IMR-90 (cell line): ENCODE data around the gene MDP1. TPM values are rescaled to one million over a fixed set of nuclear protein-coding genes. Genes with fewer than 3 reads are reported as not detected.

Source experiments
- ATAC-seq: fragments of 200-7000 bp; cut with Tn5 transposase; 2 replicates; pipeline ENCODE4 v1.9.1; 2020; ENCODE audit warnings: low read depth, mild to moderate bottlenecking, moderate library complexity
- BruUV-seq: library from RNA; stranded (reverse); fragments of 400-500 nt; replicated peaks from 2 replicates; lab custom pipeline; 2021; lab: Mats Ljungman, UMichigan
- CTCF ChIA-PET: fragments of 300-600 bp; formaldehyde crosslinking; extraction: SDS; loops from one replicate; lab custom pipeline; 2021; ENCODE audit warnings: antibody characterized with exemption; lab: Yijun Ruan, JAX
- POLR2A ChIA-PET: fragments of 300-600 bp; sonication (Branson Sonifier 250); formaldehyde crosslinking; loops from one replicate; lab custom pipeline; 2022; ENCODE audit warnings: antibody characterized with exemption; ENCODE audit not compliant: unreplicated experiment; lab: Charles Lee
- DNase-seq: peaks from one replicate; pipeline ENCODE4 v3.0.0; 2013
- H2AFZ ChIP-seq: replicated peaks from 2 replicates; pipeline ENCODE3; 2013; ENCODE audit warnings: low read length, mild to moderate bottlenecking; ENCODE audit not compliant: poor library complexity
- H2AK5ac ChIP-seq: 2 replicates; pipeline ENCODE4 v1.6.1; 2013; ENCODE audit warnings: low read depth, low read length, inconsistent platforms
- H2AK9ac ChIP-seq: replicated peaks from 2 replicates; pipeline ENCODE3; 2013; ENCODE audit warnings: mild to moderate bottlenecking, low read depth, low read length, moderate library complexity; ENCODE audit not compliant: poor library complexity
- H2BK120ac ChIP-seq: 2 replicates; pipeline ENCODE4 v1.6.1; 2013; ENCODE audit warnings: low read depth, low read length, inconsistent platforms
- H2BK15ac ChIP-seq: 3 replicates; pipeline ENCODE4 v1.6.1; 2013; ENCODE audit warnings: low read depth, low read length, inconsistent platforms
- H2BK20ac ChIP-seq: 2 replicates; pipeline ENCODE4 v1.6.1; 2013; ENCODE audit warnings: low read depth, mild to moderate bottlenecking, inconsistent platforms, low read length, moderate library complexity
- H2BK5ac ChIP-seq: 2 replicates; pipeline ENCODE4 v1.6.1; 2013; ENCODE audit warnings: mild to moderate bottlenecking, low read depth, low read length, inconsistent platforms; ENCODE audit not compliant: poor library complexity, severe bottlenecking
- H3K14ac ChIP-seq: replicated peaks from 2 replicates; pipeline ENCODE4 v1.6.1; 2013; ENCODE audit warnings: low read depth, low read length, inconsistent platforms
- H3K18ac ChIP-seq: 2 replicates; pipeline ENCODE4 v1.6.1; 2013; ENCODE audit warnings: low read depth, low read length, control low read depth
- H3K23ac ChIP-seq: 2 replicates; pipeline ENCODE4 v1.6.1; 2013; ENCODE audit warnings: low read depth, low read length, inconsistent platforms
- H3K27ac ChIP-seq: 2 replicates; pipeline ENCODE4 v1.5.1; 2013; ENCODE audit warnings: mild to moderate bottlenecking, control low read depth, low read length; ENCODE audit not compliant: insufficient read depth
- H3K27me3 ChIP-seq: 2 replicates; pipeline ENCODE4 v1.6.1; 2013; ENCODE audit warnings: low read length; ENCODE audit not compliant: control insufficient read depth, insufficient read depth
- H3K36me3 ChIP-seq: 2 replicates; pipeline ENCODE4 v1.6.1; 2013; ENCODE audit warnings: low read length, mixed read lengths; ENCODE audit not compliant: control insufficient read depth, insufficient read depth
- H3K4ac ChIP-seq: 2 replicates; pipeline ENCODE4 v1.6.1; 2013; ENCODE audit warnings: low read depth, low read length, inconsistent platforms
- H3K4me1 ChIP-seq: 2 replicates; pipeline ENCODE4 v1.6.1; 2013; ENCODE audit warnings: low read length, mixed read lengths; ENCODE audit not compliant: control insufficient read depth, insufficient read depth
- H3K4me2 ChIP-seq: 2 replicates; pipeline ENCODE4 v1.6.1; 2013; ENCODE audit warnings: low read depth, mild to moderate bottlenecking, control low read depth, low read length, moderate library complexity
- H3K4me3 ChIP-seq: 2 replicates; pipeline ENCODE4 v1.5.1; 2013; ENCODE audit warnings: low read depth, mild to moderate bottlenecking, control low read depth, low read length, moderate library complexity; ENCODE audit not compliant: insufficient read depth
- H3K56ac ChIP-seq: 2 replicates; pipeline ENCODE4 v1.6.1; 2013; ENCODE audit warnings: low read length, inconsistent platforms; ENCODE audit not compliant: insufficient read depth; ENCODE audit errors: extremely low read depth
- H3K79me1 ChIP-seq, 2 experiments: 2 replicates each; pipeline ENCODE4 v1.6.1; 2013; ENCODE audit warnings: low read length in 2 of 2, inconsistent platforms in 1 of 2, low read depth in 1 of 2
- H3K9ac ChIP-seq: 2 replicates; pipeline ENCODE4 v1.6.1; 2013; ENCODE audit warnings: low read depth, low read length, control low read depth
- H3K9me1 ChIP-seq: 2 replicates; pipeline ENCODE4 v1.6.1; 2013; ENCODE audit warnings: low read length, inconsistent platforms; ENCODE audit not compliant: insufficient read depth
- H3K9me3 ChIP-seq: 2 replicates; pipeline ENCODE4 v1.6.1; 2013; ENCODE audit warnings: low read length; ENCODE audit not compliant: control insufficient read depth, insufficient read depth
- H4K20me1 ChIP-seq: 2 replicates; pipeline ENCODE4 v1.6.1; 2013; ENCODE audit warnings: low read length, inconsistent platforms; ENCODE audit not compliant: insufficient read depth
- H4K5ac ChIP-seq: 2 replicates; pipeline ENCODE4 v1.6.1; 2013; ENCODE audit warnings: mild to moderate bottlenecking, low read depth, low read length, control low read depth
- H4K8ac ChIP-seq, 2 experiments: 2 replicates each; pipeline ENCODE4 v1.6.1; 2013; ENCODE audit warnings: low read depth in 2 of 2, low read length in 2 of 2, control low read depth in 1 of 2, inconsistent platforms in 1 of 2
- H4K91ac ChIP-seq: 2 replicates; pipeline ENCODE4 v1.6.1; 2013; ENCODE audit warnings: low read depth, low read length, inconsistent platforms; ENCODE audit not compliant: insufficient read depth
- BHLHE40 ChIP-seq: fragments of 150-350 bp; IDR thresholded peaks from 2 replicates; pipeline ENCODE4 v1.6.1; 2016; ENCODE audit warnings: mild to moderate bottlenecking, low read depth, low read length
- CEBPB ChIP-seq: IDR thresholded peaks from 2 replicates; pipeline ENCODE4 v1.6.1; 2012; ENCODE audit warnings: low read depth, low read length, improper control_type of control experiment
- CHD1 ChIP-seq: IDR thresholded peaks from 2 replicates; pipeline ENCODE4 v1.6.1; 2012; ENCODE audit warnings: low read depth, low read length, improper control_type of control experiment
- CTCF ChIP-seq: conservative IDR thresholded peaks from 2 replicates; pipeline ENCODE4 v1.5.1; 2012; ENCODE audit warnings: mild to moderate bottlenecking, low read depth, low read length, improper control_type of control experiment
- ELK1 ChIP-seq: fragments of 150-350 bp; IDR thresholded peaks from 2 replicates; pipeline ENCODE4 v1.6.1; 2016; ENCODE audit warnings: low read depth, mild to moderate bottlenecking, low read length, moderate library complexity, borderline replicate concordance
- FOS ChIP-seq: fragments of 150-350 bp; IDR thresholded peaks from 2 replicates; pipeline ENCODE4 v1.6.1; 2016; ENCODE audit warnings: low read depth, low read length
- MAFK ChIP-seq: IDR thresholded peaks from 2 replicates; pipeline ENCODE4 v1.6.1; 2012; ENCODE audit warnings: low read depth, low read length, improper control_type of control experiment
- MAZ ChIP-seq: IDR thresholded peaks from 2 replicates; pipeline ENCODE4 v1.6.1; 2012; ENCODE audit warnings: low read depth, mild to moderate bottlenecking, low read length, improper control_type of control experiment, moderate library complexity, borderline replicate concordance
- MXI1 ChIP-seq: IDR thresholded peaks from 2 replicates; pipeline ENCODE4 v1.6.1; 2012; ENCODE audit warnings: low read depth, mild to moderate bottlenecking, low read length, moderate library complexity, borderline replicate concordance
- POLR2A ChIP-seq: IDR thresholded peaks from 2 replicates; pipeline ENCODE4 v1.6.1; 2012; ENCODE audit warnings: mild to moderate bottlenecking, low read depth, low read length
- RAD21 ChIP-seq: IDR thresholded peaks from 2 replicates; pipeline ENCODE4 v1.6.1; 2012; ENCODE audit warnings: low read length, improper control_type of control experiment
- RCOR1 ChIP-seq: IDR thresholded peaks from 2 replicates; pipeline ENCODE4 v1.6.1; 2012; ENCODE audit warnings: mild to moderate bottlenecking, low read length, improper control_type of control experiment; ENCODE audit not compliant: insufficient replicate concordance
- RFX5 ChIP-seq: IDR thresholded peaks from 2 replicates; pipeline ENCODE4 v1.8.0; 2012; ENCODE audit warnings: low read depth, mild to moderate bottlenecking, low read length, moderate library complexity
- SMC3 ChIP-seq: fragments of 150-350 bp; IDR thresholded peaks from 2 replicates; pipeline ENCODE4 v1.6.1; 2016; ENCODE audit warnings: low read depth, mild to moderate bottlenecking, antibody characterized with exemption, low read length, moderate library complexity
- USF2 ChIP-seq: fragments of 150-350 bp; IDR thresholded peaks from 2 replicates; pipeline ENCODE4 v1.6.1; 2017; ENCODE audit warnings: mild to moderate bottlenecking, antibody characterized with exemption, low read length, low read depth
- WGBS, 2 experiments: methylation state at CpG; one replicate each; pipeline versions ENCODE4 v1.1.5 to v1.1.7; 2013; ENCODE audit warnings: missing lambda C conversion rate in 2 of 2; ENCODE audit not compliant: insufficient read length in 1 of 2; ENCODE audit errors: extremely low coverage in 2 of 2; 5-methylcytosine and 5-hydroxymethylcytosine counted together
- dilution Hi-C: fragments of 300-500 bp; cut with HindIII; formaldehyde crosslinking; loops from one replicate; pipeline ENCODE4 v1.14.3; 2018; ENCODE audit warnings: low sequenced_read_pairs; ENCODE audit not compliant: unreplicated experiment
- in situ Hi-C: fragments of 300-500 bp; cut with MboI; formaldehyde crosslinking; loops from 3 replicates; pipeline ENCODE4 v1.14.3; 2019; ENCODE audit warnings: low sequenced_read_pairs, inconsistent platforms, mixed read lengths
- intact Hi-C: fragments of 100-400 bp; cut with micrococcal nuclease; formaldehyde crosslinking; loops from 2 replicates; pipeline ENCODE4 v1.10.0; 2022
- polyA plus RNA-seq, 3 experiments: library from polyadenylated mRNA; depleted of rRNA; stranded (reverse); fragments of >200 nt; gene quantifications; 2 replicates each; pipeline ENCODE4 v1.2.3, GENCODE V29; 2012; ENCODE audit warnings: low replicate concordance in 1 of 3
- total RNA-seq: library from RNA; depleted of rRNA; stranded (reverse); fragments of >200 nt; gene quantifications from 2 replicates; pipeline ENCODE4 v1.2.3, GENCODE V29; 2012

MDP1 gene
- total and polyA plus RNA-seq, 2 of the 4 experiments (the other 2 are of a cell fraction), result 15.1 to 17.8 TPM

- Histone ChIP-seq H3K27ac (peak within 1 kb of the TSS; percentile 91), H3K18ac (peak within 1 kb of the TSS; percentile 67), H2AK9ac (peak within 1 kb of the TSS; percentile 99), H2AFZ (peak within 1 kb of the TSS; percentile 100), H4K20me1 (no peaks in the 10 kb centered on the region), H3K9ac (peak within 1 kb of the TSS; percentile 91), H3K9me3 (no peaks in the 10 kb centered on the region), H4K91ac (peak within 1 kb of the TSS; percentile 97), H3K36me3 (peaks cover 16% of the 10 kb centered on the region), H4K8ac (peak within 1 kb of the TSS; percentile 98 to 100), H2BK20ac (peak within 1 kb of the TSS; percentile 78; the same call in 1 of the 2 replicates), H3K27me3 (no peaks in the 10 kb centered on the region), H3K79me1 (peaks cover 47 to 81% of the 10 kb centered on the region in 2 experiments), H3K4me1 (peaks cover 8% of the 10 kb centered on the region), H4K5ac (peak within 1 kb of the TSS; percentile 92), H2BK15ac (peak within 1 kb of the TSS; percentile 79), H3K9me1 (peaks cover 15% of the 10 kb centered on the region), H2AK5ac (peak within 1 kb of the TSS; percentile 97), H3K4me3 (peak within 1 kb of the TSS; percentile 56), H3K14ac (peak within 1 kb of the TSS; percentile 99), H2BK5ac (peak within 1 kb of the TSS; percentile 92), H3K56ac (peak within 1 kb of the TSS; percentile 97), H3K4ac (peak within 1 kb of the TSS; percentile 98), H3K23ac (peak within 1 kb of the TSS; percentile 98), H2BK120ac (peak within 1 kb of the TSS; percentile 96), H3K4me2 (peak within 1 kb of the TSS; percentile 98)
- ChIA-PET CTCF (no interaction called here), POLR2A (no interaction called here)
- BruUV-seq, result no TSS peak
- 0% methylated on average over 19 of the region's 30 CpGs; no CpG with 5 or more reads in 1 of the 2 experiments for WGBS, 2 experiments
- DNase-seq, result peak; percentile 97
- in situ Hi-C loops (loop anchor here (10.0 kb wide), 1 partner anchor 203 kb away; no protein-coding TSS in a partner anchor), dilution Hi-C loops (no loop called here), intact Hi-C loops (loop anchor here (1.0 kb wide), 1 partner anchor 16 kb away; the partner anchor contains the start of gene MDP1)
- ATAC-seq, result peak; percentile 91
- TF ChIP-seq FOS (no peak), CTCF (no peak), SMC3 (no peak), RAD21 (no peak), RCOR1 (no peak), POLR2A (peak; percentile 17; the same call in 1 of the 2 replicates), USF2 (no peak), CEBPB (peak; percentile 92), MAZ (peak; percentile 54; the same call in 1 of the 2 replicates), ELK1 (no peak), CHD1 (no peak), MAFK (peak; percentile 49; the same call in 1 of the 2 replicates), MXI1 (peak; percentile 9; the same call in 1 of the 2 replicates), BHLHE40 (no peak), RFX5 (no peak)
Measured at GRCh38 chr14:24232121-24232644, 16.3 kb upstream of the MDP1 start, which contains the start of gene NEDD8. Gene NEDD8 (minus strand): TSS chr14:24232367. CDS start chr14:24232267, 100 bp downstream.
